ENCODE measurements around the gene E2F1.
"Not testable (repeated sequence)": the region's sequence is repeated elsewhere in the genome, so short reads cannot be mapped to it uniquely, and the experiment has no call there.

The E2F1 gene

GRCh38 chr20:33653900-33654596, 32.1 kb downstream of the E2F1 start:
- H3K9ac ChIP-seq (ENCODE audit: low read depth, low read length): no peak overlapping the region
- H3K4me3 ChIP-seq (ENCODE audit: low read depth, low read length): no peak overlapping the region
- peaks cover 14% of the 10 kb centered on the region; the same call in 1 of the 2 replicates for H3K36me3 ChIP-seq (ENCODE audit: control insufficient read depth, insufficient read depth, low read length)
- no peak overlapping the region for H3K27ac ChIP-seq (ENCODE audit: low read depth, low read length)
- peaks cover 3% of the 10 kb centered on the region; the same call in 1 of the 2 replicates for H3K4me1 ChIP-seq (ENCODE audit: control insufficient read depth, insufficient read depth, low read length)
- no peaks in the 10 kb centered on the region for H3K27me3 ChIP-seq (ENCODE audit: control insufficient read depth, insufficient read depth, low read length)
- no peaks in the 10 kb centered on the region for H3K9me3 ChIP-seq (ENCODE audit: control insufficient read depth, insufficient read depth, low read length)

- Histone ChIP-seq H3K27me3 (ENCODE audit: control insufficient read depth, insufficient read depth, low read length) (no peaks in the 10 kb centered on the region), H3K4me3 (ENCODE audit: low read depth, low read length) (no peak overlapping the region), H3K4me1 (ENCODE audit: control insufficient read depth, insufficient read depth, low read length) (peaks cover 3% of the 10 kb centered on the region; the same call in 1 of the 2 replicates), H3K27ac (ENCODE audit: low read depth, low read length) (no peak overlapping the region), H3K9me3 (ENCODE audit: control insufficient read depth, insufficient read depth, low read length) (no peaks in the 10 kb centered on the region), H3K9ac (ENCODE audit: low read depth, low read length) (no peak overlapping the region), H3K36me3 (ENCODE audit: control insufficient read depth, insufficient read depth, low read length) (peaks cover 13% of the 10 kb centered on the region; the same call in 1 of the 2 replicates)
Observed at GRCh38 chr20:33653218-33653899, 32.8 kb downstream of the E2F1 start.

DNA sequence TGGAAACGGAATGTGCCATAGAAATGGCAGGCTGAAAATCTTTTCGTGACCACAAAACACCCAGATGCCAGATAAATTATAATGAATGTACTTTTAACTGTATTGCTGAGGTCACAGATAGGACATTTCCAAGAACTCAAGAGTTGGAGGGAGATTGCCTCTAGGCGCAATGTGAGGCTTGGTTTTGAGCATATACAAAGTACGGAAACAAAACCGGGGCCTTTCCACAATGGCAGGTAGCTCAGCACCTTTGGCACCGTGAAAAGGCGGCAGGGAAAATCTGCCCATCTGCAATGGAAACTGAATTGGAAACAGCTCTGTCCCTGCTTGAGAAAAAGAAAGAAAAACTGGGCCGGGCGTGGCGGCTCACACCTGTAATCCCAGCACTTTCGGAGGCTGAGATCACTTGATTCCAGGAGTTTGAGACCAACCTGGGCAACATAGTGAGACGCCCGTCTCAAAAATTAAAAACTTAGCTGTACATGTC, 34.6 kb downstream of the E2F1 start:
- no peak overlapping the region for H3K4me3 ChIP-seq (ENCODE audit: low read depth, low read length)
- no peaks in the 10 kb centered on the region for H3K27me3 ChIP-seq (ENCODE audit: control insufficient read depth, insufficient read depth, low read length)
- H3K36me3 ChIP-seq (ENCODE audit: control insufficient read depth, insufficient read depth, low read length): no peaks in the 10 kb centered on the region
- no peak overlapping the region for H3K9ac ChIP-seq (ENCODE audit: low read depth, low read length)
- H3K4me1 ChIP-seq (ENCODE audit: control insufficient read depth, insufficient read depth, low read length): peaks cover 3% of the 10 kb centered on the region; the same call in 1 of the 2 replicates
- H3K9me3 ChIP-seq (ENCODE audit: control insufficient read depth, insufficient read depth, low read length): no peaks in the 10 kb centered on the region
- no peak overlapping the region for H3K27ac ChIP-seq (ENCODE audit: low read depth, low read length)

GRCh38 chr20:33650753-33651561, 35.2 kb downstream of the E2F1 start:
- Histone ChIP-seq H3K4me1 (ENCODE audit: control insufficient read depth, insufficient read depth, low read length) (peaks cover 3% of the 10 kb centered on the region; the same call in 1 of the 2 replicates), H3K27ac (ENCODE audit: low read depth, low read length) (no peak overlapping the region), H3K9ac (ENCODE audit: low read depth, low read length) (no peak overlapping the region), H3K36me3 (ENCODE audit: control insufficient read depth, insufficient read depth, low read length) (no peaks in the 10 kb centered on the region), H3K27me3 (ENCODE audit: control insufficient read depth, insufficient read depth, low read length) (no peaks in the 10 kb centered on the region), H3K4me3 (ENCODE audit: low read depth, low read length) (no peak overlapping the region), H3K9me3 (ENCODE audit: control insufficient read depth, insufficient read depth, low read length) (no peaks in the 10 kb centered on the region)

DNA sequence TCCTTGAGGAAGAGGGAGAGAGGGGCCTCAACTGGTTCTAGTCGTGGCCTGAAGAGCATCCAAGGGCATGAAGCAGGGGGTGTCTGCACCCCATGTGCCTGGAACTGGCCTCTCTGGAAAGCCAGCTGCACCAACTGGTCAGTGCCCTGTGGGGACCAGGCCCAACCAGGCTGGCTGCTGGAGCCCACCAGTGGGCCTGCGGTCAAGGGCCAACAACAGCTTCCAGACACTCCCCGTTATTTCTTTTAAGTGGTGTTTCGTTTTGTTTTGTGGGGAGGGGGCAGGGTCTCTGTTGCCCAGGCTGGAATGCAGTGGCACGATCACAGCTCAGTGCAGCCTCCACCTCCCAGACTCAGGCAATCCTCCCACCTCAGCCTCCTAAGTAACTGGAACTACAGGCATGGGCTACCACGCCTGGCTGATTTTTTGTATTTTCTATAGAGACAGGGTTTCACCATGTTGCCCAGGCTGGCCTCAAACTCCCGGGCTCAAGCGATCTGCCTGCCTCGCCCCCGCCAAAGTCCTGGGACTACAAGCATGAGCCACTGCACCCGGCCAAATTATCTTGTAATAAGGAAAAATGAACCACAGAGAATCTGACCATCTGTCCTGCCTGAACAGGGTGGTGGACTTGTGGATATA, 36.0 kb downstream of the E2F1 start:
- Histone ChIP-seq H3K36me3 (ENCODE audit: control insufficient read depth, insufficient read depth, low read length) (peaks cover 6% of the 10 kb centered on the region), H3K9me3 (ENCODE audit: control insufficient read depth, insufficient read depth, low read length) (no peaks in the 10 kb centered on the region), H3K4me3 (ENCODE audit: low read depth, low read length) (no peak overlapping the region), H3K4me1 (ENCODE audit: control insufficient read depth, insufficient read depth, low read length) (peaks cover 3% of the 10 kb centered on the region; the same call in 1 of the 2 replicates), H3K27ac (ENCODE audit: low read depth, low read length) (no peak overlapping the region), H3K27me3 (ENCODE audit: control insufficient read depth, insufficient read depth, low read length) (no peaks in the 10 kb centered on the region), H3K9ac (ENCODE audit: low read depth, low read length) (no peak overlapping the region; the same call in 1 of the 2 replicates)

GRCh38 chr20:33649201-33649681, 36.9 kb downstream of the E2F1 start:
- H3K9me3 ChIP-seq (ENCODE audit: control insufficient read depth, insufficient read depth, low read length): no peaks in the 10 kb centered on the region
- H3K4me1 ChIP-seq (ENCODE audit: control insufficient read depth, insufficient read depth, low read length): peaks cover 3% of the 10 kb centered on the region; the same call in 1 of the 2 replicates
- no peaks in the 10 kb centered on the region for H3K27me3 ChIP-seq (ENCODE audit: control insufficient read depth, insufficient read depth, low read length)
- peaks cover 15% of the 10 kb centered on the region for H3K36me3 ChIP-seq (ENCODE audit: control insufficient read depth, insufficient read depth, low read length)
- no peak overlapping the region for H3K27ac ChIP-seq (ENCODE audit: low read depth, low read length)
- H3K9ac ChIP-seq (ENCODE audit: low read depth, low read length): no peak overlapping the region
- no peak overlapping the region for H3K4me3 ChIP-seq (ENCODE audit: low read depth, low read length)

- H3K27me3 ChIP-seq (ENCODE audit: control insufficient read depth, insufficient read depth, low read length): no peaks in the 10 kb centered on the region
- H3K4me3 ChIP-seq (ENCODE audit: low read depth, low read length): no peak overlapping the region
- no peak overlapping the region for H3K9ac ChIP-seq (ENCODE audit: low read depth, low read length)
- H3K4me1 ChIP-seq (ENCODE audit: control insufficient read depth, insufficient read depth, low read length): peaks cover 3% of the 10 kb centered on the region; the same call in 1 of the 2 replicates
- H3K36me3 ChIP-seq (ENCODE audit: control insufficient read depth, insufficient read depth, low read length): peaks cover 20% of the 10 kb centered on the region
- H3K9me3 ChIP-seq (ENCODE audit: control insufficient read depth, insufficient read depth, low read length): no peaks in the 10 kb centered on the region
- H3K27ac ChIP-seq (ENCODE audit: low read depth, low read length): no peak overlapping the region
Observed at GRCh38 chr20:33648396-33649004, 37.7 kb downstream of the E2F1 start.

DNA sequence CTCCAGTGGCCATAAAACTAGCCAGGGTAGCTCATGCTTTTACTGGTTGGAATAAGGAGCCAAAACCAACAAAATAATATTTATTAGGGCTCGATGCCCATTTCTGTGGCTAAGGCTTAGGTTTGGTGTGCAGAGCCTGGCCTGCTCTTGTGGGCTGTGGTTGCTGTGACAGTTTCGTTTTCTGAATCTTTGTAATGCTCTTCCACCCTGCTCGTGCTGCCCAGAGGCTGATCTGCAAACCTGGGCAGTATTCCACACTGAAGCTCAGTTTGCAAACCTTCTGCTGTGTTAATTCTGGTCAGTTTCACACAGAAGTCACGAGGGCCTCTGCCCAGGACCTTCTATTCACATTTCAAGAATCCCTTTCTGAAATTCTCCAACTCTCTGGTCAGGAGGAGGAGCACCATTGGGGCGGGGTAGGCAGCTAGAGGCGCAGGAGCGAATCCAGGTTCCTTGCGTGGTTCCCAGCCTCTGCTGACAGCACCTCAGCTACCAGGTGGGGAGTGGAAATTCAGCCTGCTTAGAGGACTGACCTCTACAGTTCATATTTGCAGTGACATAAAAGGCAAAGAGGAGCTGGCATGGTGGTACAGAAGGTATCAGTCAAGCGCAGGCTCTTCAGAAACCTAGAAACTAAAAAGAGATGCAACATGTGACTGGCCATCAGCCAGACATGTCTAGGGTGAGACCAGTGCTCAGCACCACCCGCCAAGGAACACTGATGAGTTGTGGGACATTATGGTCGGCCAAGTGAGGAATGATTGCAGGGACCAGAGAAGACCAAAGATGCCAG, 38.4 kb downstream of the E2F1 start:
- no peaks in the 10 kb centered on the region for H3K27me3 ChIP-seq (ENCODE audit: control insufficient read depth, insufficient read depth, low read length)
- no peaks in the 10 kb centered on the region; the same call in 1 of the 2 replicates for H3K4me1 ChIP-seq (ENCODE audit: control insufficient read depth, insufficient read depth, low read length)
- no peaks in the 10 kb centered on the region for H3K9me3 ChIP-seq (ENCODE audit: control insufficient read depth, insufficient read depth, low read length)
- no peak overlapping the region for H3K4me3 ChIP-seq (ENCODE audit: low read depth, low read length)
- H3K27ac ChIP-seq (ENCODE audit: low read depth, low read length): no peak overlapping the region
- no peak overlapping the region for H3K9ac ChIP-seq (ENCODE audit: low read depth, low read length)
- peaks cover 20% of the 10 kb centered on the region for H3K36me3 ChIP-seq (ENCODE audit: control insufficient read depth, insufficient read depth, low read length)

DNA sequence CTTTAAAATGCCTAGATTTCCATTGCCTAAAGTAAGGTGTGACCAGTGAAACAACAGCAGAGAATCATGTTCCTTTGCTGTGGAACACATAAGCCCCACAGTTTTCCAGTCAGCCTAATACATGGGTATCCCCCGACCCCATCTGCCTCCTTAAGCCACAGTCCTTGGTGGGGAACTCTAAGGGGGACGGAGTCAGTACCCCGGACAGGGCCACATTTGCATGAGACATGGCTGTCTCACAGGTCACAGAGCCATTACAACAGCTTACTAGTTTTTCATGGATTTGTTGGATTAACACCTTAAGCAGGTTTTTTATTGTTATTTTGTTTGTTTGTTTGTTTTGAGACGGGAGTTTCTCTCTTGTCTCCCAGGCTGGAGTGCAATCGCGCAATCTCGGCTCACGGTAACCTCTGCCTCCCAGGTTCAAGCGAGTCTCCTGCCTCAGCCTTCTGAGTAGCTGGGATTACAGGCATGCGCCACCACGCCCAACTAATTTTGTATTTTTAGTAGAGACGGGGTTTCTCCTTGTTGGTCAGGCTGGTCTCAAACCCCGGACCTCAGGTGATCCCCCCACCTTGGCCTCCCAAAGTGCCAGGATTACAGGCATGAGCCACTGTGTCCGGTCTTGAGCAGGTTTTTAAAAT, 39.1 kb downstream of the E2F1 start:
- H3K36me3 ChIP-seq (ENCODE audit: control insufficient read depth, insufficient read depth, low read length): peaks cover 20% of the 10 kb centered on the region
- not testable (repeated sequence) for H3K27me3 ChIP-seq (ENCODE audit: control insufficient read depth, insufficient read depth, low read length); H3K27ac ChIP-seq (ENCODE audit: low read depth, low read length); H3K9me3 ChIP-seq (ENCODE audit: control insufficient read depth, insufficient read depth, low read length); H3K4me1 ChIP-seq (ENCODE audit: control insufficient read depth, insufficient read depth, low read length); H3K9ac ChIP-seq (ENCODE audit: low read depth, low read length); H3K4me3 ChIP-seq (ENCODE audit: low read depth, low read length)

Data from HUES48 (cell line).